MV-4-11 (cell line): Measurements from ENCODE around the gene PRICKLE1.

Experiments
- DNase-seq: peaks from one replicate; lab custom pipeline; 2025; lab: John Stamatoyannopoulos, UW

PRICKLE1 gene

DNA sequence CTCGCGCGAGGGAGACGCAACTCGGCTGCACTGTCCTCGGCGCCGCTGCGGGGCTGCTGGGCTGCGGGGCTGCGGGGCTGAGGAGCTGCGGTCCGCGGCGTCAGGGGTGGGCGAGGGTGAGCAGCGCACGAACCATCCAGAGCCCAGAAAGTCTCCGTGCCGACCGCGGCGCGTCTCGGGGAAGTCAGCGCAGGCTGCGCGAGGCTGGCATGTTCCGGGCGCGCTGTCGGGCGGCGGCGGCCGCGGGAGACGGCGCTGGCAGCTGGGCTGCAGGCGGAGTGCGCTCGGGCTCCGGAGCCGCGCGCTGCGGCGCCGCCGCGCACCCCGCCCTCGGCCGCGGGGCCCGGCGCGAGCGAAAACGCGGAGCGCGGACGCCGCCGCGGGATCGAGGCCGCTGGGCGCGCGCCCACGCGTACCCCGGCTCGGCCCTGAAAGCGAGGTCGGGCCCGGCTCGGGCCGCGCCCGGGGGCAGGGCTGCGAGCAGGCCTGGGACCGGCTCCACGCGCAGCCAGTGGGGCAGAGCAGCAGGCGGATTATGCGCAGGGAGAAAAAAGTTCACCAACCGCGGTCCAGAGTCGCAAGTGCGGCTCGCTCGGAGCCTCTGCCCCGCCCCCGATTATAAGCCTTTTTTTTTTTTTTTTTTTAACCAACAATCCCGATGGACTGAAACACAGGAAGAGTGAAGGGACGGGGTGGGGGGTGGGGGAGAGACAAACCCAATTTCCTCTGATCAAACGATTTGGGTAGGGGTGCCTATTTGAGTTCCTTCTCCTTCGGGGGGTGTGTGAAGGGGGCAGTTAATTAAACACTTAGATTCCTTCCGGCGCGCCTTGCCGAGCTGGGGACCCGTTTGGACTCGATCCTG lies at the start of gene PRICKLE1:
Gene PRICKLE1, minus strand, starts transcription at position 282 of the 865 bp plus-strand sequence. CDS start 117,230 bp downstream, outside the sequence.
- peak; percentile 57 for DNase-seq

DNA sequence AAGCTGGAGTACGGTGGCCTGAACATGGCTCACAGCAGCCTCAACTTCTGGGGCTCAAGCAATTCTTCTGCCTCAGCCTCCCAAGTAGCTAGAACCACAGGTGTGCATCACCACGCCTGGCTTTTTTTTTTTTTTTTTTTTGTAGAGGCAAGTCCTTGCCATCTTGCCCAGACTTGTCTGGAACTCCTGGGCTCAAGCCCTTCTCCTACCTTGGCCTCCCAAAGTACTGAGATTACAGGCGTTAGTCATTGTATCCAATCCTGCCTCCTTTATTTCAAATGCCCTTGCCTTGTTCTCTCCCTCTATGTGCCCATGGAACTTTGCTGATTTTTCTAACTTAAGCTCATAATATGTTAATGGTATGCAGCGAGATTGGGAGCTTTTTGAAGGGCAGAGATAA lies 49.2 kb upstream of the PRICKLE1 start:
- no peak for DNase-seq

DNA sequence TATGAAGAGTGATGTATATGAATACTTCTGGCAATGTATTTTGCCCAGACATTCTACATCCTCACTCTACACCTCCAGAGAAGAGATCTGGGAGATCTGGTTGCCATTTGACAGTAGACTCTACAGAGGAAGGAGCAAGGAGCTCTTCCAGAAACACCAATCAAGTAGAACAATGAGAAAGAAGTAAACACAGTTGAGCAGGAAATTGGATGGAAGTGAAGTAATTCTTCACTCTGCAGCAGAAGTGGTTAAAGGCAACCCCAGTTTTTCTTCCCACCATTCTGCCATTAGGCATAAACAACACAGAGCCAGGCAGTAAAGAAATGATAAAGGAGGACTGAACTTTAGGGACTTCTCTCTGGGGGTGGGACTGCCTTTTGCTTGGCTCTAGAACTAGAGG lies 48.5 kb upstream of the PRICKLE1 start:
- no peak for DNase-seq

DNA sequence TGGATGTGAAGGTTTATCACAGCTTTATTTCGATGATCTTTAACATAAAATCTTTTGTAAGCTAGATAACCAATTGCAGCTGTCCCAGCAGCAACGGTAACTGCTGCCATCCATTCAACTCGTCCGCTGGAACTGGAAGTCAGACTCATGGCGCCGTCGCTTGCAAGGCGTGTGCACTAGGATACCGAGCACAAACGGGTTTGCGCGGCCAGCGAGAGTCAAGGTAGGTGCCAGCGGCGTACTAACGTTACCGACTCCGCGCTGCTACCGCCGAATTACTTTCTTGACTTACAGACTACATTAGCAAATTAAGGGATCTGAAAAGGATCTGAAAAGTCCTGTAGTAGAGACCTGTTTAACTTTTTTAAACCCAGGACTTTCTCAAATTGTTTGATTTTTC lies 47.4 kb upstream of the PRICKLE1 start:
- DNase-seq: no peak

DNA sequence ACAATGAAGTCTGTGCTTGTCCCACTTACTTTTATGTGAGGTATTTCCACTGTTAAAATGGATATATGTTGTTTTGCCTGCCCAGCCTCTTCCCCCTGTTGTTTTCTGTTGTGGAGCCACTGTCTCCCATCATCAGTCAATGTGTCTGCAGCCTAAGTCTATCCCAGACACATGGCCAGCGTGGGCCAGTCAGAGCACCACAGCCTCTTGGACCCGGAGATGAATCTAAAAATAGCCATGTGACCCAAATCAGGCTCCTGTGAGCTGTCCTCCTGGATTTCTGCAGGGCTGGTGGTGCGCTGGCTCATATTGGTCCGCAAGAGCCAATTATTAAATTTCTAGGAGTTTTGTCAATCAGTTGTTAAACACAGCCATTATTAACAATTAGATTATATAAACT lies 44.0 kb upstream of the PRICKLE1 start:
- DNase-seq: no peak

DNA sequence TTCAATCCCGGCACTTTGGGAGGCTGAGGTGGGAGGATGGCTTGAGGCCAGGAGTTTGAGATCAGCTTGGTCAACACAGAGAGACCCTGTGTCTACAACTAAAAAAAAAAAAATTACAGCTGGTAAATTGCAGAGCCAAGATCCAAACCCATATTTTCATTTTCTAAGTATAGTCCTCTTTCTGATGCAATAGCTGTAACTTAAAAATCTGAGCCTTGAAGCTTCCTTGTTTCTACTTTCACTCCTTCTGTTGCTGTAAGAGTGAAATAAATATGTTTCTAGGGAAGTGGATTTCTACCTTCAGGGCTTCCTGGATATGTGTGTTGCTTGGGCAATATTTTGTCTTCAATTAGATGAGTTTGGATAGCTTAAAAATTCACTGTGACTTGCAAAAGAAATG lies 42.0 kb upstream of the PRICKLE1 start:
- DNase-seq: peak; percentile 98

DNA sequence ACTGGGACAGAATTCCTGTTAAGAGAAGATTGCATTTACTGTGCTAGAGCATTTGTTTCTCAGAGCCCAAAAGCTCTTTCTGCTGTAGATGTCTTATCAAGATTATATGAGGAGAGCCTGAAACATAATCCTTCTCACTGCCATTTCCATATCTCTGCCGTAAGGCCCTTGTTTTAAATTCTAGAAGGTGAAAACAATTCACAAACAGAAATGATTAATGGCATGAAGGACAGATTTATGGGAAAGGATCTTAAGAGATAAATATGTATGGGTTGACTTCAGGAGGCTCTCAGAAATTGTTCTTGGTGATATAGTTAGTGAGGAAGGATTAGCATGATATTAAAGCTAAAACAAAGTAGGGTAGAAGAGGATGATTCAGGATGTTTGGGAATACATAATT lies 40.8 kb upstream of the PRICKLE1 start:
- DNase-seq: no peak

DNA sequence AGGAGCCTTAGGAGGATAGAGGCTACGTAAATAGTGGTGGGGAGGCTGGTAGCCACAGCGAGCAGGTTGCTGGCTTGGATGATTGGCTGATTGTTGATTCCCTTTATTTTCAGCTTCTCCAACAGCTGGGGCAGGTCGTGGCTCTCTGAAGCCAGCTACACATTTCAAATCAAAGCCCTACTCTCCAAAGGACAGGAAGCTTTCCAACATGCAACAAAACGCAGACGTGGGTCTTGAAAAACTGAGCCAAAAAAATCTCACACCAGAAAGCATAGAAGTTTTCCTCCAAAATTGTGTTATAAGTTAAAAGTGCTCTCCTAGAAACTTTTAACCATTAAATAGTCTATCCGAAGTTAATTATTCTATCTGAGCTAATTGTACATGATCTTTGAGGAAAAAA lies 37.6 kb upstream of the PRICKLE1 start:
- no peak for DNase-seq

DNA sequence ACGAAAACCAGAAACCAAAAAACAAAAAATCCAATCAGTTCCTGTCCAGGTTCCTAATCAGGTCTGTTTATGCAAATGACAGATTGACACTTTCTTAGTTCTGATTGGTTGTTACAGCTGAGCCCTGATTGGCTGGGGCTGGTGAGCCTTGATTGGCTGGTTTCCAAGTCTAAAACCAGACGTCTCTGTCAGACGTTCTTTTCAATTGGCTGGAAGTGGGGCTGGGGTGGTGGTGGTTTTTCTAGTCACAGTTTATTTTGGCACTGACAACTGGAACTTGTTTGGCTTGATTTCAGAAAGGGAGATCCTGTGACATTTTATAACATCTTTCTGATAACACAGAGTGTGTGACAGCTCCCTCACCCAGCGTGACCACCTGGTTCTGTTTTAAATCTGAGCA lies 36.1 kb upstream of the PRICKLE1 start:
- no peak for DNase-seq

DNA sequence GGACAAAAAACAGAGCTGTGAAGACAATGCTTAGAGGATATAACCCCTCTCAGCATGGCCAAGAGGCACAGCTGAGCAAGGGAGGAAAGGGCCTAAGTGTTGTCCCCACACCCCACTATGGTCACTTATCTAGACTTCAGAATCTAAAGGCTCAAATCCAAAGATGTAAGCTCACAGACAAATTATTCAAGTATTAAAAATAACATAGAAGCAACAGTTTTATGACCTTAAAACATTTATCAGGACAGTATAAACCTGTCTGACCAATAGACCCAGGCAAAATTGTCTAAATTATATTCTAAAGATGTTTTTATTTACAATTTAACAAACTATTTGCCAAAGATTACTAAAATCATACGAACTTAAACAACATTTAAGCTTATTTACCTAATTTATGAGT lies 28.1 kb upstream of the PRICKLE1 start:
- no peak for DNase-seq

DNA sequence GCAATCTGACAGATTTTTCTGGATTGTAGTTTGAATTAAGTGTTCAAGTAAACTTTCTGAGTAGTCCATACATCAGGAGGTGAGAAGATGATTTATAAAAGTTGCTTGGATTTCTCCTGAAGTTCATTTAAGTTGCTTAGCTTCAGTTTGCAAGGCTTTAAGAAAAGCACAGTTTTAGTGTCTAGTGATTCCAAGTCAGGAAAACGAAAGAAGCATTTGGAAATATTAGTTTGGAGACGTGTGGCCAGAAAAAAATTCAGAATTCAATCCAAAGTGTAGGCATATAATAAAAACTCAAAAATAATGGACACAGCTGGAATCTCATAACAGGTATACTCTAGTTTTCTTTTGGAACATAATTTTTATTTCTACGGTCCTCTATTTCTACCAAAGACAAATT lies 25.5 kb upstream of the PRICKLE1 start:
- no peak for DNase-seq

DNA sequence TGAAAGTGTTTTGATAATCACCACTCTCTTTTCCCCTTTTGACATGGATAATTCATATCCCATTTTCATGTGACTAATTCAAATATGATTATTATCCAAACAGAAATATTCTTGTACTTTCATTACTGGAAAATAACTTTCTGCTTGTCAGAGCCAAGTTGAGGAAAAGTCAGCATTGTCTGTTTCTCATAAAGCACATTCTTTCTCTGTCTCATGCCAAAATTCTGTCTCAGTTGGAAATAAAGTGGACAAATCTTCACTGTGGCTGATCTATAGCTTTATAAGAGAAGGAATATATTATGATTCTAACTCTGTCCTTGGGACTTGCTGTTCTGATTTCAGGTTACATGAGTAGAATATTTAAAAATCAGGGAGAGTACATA lies 22.7 kb upstream of the PRICKLE1 start:
- no peak for DNase-seq

DNA sequence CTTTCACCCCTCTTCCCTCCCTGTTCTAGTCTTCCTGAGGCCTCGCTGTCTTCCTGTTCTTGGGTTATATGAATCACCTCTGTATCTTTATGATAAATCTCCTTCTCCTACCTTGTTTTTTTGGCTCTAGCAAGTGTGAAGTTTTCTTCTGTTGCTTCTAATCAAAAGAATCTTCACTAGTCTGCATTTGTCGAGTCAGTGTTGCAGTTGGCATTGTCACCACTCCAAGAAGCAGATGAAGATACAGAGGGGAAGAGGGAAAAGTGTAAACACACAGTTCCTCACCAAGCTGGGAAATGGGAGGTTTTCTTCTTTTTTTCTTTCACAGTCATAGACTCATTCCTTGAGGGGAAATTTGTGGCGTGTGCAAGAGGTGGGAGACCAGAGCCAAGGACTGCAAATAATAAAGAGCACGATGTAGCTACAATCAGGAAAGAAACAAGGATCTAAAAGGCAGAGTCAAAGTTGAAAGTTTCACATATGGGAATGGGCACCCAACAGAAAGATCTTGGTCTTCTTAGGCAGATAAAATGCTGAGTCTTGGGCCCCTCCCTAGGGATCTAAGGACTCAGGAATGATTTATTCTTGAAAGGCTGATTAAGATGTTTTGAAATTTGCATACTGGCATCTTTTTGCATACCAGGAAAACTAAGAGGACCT lies 22.2 kb upstream of the PRICKLE1 start:
- DNase-seq: no peak

DNA sequence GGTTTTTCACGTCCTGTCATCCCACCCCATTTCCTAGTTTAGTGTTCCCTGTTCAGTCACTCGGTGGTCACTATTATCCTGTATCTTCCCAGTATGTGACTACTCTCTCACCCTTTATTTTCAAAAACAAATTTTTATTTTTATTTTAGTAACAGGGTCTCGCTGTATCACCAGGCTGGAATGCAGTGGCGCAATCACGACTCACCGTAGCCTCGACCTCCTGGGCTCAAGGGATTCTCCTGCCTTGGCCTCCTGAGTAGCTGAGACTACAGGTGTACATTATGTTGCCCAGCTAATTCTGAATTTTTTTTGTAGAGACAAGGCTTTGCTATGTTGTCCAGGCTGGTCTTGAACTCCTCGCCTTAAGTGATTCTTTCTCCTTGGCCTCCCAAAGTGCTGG lies 20.1 kb upstream of the PRICKLE1 start:
- no peak for DNase-seq

DNA sequence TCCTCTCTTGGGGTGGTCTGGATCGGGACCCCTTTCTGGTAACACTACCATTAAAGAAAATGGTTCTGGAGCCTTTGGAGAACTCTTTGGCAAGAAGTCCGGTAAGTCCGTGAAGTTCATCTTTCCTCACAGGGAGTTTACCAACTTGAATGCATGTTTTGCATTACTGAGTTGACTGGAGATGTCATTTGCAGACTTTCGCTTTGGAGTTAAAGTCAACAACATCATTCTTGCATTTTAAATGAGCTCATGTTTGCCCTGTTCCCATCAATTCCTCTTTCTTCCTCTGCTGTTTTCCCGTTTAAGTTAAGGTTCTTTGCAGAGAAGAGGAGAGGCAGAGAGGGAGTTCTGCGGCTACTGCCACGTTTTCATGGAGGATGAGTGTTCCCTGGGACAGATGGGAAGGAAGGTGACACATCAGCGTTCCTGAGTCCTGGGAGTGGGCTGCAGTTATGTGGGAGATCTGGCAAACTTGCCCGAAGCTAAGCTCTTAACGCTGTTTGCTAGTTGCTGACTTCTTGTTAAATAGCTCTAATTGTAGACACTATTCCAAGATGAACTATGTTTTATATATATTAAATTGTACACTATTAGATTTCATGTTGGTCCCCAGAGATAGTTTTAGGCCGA lies 18.8 kb upstream of the PRICKLE1 start:
- no peak for DNase-seq

DNA sequence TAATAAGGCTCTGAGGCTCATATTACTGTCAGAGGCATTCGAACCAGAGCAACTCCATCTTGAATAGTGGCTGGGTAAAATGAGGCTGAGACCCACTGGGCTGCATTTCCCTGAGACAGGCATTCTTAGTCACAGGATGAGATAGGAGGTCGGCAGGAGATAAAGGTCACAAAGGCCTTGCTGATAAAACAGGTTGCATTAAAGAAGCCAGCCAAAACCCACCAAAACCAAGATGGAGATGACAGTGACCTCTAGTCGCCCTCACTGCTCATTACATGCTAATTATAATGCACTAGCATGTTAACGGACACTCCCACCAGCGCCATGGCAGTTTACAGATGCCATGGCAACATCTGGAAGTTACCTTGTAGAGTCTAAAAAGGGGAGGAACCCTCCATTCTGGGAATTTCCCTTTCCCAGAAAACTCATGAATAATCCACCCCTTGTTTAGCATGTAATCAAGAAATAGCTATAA lies 18.1 kb upstream of the PRICKLE1 start:
- no peak for DNase-seq

DNA sequence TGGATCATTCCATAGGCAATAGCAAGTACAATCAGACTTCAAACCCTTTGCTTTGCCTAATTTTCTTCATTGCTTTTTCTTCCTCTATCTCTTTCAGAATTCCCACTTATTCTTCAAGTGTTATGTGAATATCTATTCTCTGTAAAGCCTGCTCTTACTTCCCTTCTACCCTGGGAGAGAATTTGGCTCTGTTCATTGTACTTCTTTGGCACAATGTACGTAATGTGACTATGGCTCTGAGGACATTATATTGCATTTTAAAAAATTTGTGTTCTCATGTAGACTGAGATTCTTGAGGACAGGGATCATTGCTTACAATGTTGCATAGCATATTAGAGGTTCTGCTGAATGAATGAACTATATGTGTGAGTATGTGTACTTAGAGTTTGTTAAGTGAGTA lies 16.9 kb upstream of the PRICKLE1 start:
- DNase-seq: no peak

DNA sequence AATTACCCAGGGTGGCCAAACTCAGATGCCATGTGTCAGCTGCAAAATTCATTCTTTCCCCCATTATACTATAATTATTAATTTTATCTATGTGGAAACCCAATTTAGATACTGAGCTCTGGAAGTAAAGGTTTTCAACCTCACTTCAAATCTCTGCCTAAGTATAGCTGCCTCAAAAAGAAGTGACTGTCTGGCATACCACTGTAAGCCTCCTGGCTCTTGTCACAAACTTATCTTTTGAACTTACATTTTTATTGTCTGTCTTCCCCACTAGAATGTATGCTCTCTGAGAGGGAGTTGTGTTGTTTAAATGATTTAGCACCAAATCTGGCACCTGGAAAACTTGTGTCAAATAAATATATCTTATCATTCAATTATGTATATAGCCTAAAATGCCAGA lies 16.1 kb upstream of the PRICKLE1 start:
- DNase-seq: no peak

DNA sequence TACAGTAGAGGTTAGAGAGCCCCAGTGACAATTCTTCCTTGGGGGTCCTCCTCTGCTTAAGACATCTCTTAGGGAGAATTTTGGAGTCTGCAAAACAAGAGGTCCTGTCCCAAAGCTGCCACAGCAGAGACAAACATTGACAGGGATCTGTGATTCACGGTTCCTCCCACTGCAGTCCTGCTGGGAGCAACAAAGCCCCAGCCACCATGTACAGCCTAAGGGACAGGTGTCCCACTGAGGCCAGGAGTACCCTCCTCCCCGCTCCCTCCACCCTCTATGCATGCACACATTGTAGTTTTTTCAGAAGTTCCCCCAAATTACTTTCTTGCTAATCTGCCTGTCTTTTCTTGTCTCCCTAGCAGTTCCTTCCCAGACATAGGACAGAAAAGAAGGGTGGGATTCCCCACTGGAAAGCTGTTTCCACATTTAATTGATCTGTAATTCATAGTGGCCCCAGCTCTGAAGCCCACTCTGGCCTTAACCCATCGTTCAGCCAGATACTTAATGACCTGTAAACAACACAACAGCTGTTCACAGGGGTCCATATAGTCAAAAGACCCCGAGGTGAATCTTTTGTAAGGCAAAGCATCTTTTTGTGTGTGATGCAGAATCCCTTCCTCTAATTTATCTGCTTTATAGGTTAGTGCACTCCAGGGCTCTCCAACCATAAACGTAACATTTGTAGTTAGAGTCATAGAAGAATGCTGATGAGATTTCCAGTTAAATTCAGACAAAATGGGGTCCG lies 13.9 kb upstream of the PRICKLE1 start:
- DNase-seq: no peak

DNA sequence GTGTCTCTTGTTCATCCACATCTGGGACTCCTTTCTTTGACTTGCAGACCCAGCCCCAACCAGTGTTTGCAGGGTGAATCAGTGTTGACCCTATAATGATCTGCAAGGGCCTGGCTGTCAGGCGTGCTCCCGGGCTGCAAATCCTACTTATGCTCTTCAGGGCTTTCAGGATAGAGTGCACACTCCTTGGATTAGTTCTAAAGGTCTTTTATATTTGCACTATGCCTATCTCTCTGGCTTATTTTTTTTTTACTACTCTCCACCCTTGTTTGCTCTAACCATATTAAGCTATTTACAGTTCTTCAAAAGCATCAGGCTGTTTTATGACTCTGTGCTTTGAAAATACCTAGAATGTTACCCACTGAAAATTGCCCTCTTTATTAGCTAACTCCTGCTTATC lies 4.3 kb upstream of the PRICKLE1 start:
- no peak for DNase-seq

DNA sequence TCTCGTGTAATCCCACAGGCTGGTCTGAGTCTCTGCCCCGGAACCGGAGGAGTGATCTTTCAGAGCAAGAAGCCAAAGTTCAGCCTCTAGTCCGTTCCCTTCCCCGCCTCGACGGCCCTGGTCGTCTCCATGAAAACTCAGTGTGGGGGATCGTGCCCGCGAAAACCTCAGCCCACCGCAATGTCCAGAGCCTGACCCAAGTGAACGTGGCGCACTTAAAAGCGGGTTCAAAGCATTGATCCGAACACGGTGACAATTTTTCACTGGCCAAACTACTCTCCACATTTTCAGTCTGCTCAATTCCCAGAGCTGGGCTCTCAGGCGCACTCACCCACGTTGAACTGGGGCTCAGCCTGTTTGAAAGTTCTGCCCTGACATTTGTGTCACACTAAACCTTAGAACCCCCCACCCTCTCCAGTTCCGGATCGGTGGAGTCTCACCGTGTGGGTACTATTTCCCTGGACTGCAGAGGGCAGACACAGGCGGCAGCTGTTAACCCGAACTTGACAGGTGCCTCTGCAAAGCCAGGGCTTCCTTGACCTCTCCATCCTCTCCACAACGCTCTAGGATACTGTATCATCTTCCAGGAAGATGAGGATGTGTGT lies 886 bp upstream of the PRICKLE1 start:
- DNase-seq: peak; percentile 23
